Brain microvascular endothelial cell (primary cell): ENCODE data around the gene VSX1.

Experiments used
- DNase-seq: peaks from one replicate; pipeline ENCODE4 v3.0.0-alpha.2; 2020
- H3K27ac ChIP-seq: fragments of 250-450 bp; sonication (Bioruptor Pico); 2 replicates; pipeline ENCODE4 v1.5.1; 2020; ENCODE audit warnings: mild to moderate bottlenecking, moderate library complexity
- H3K27me3 ChIP-seq: fragments of 250-450 bp; sonication (Bioruptor Pico); replicated peaks from 2 replicates; pipeline ENCODE4 v1.5.1; 2020; ENCODE audit warnings: mild to moderate bottlenecking
- H3K36me3 ChIP-seq: fragments of 250-450 bp; sonication (Bioruptor Pico); replicated peaks from 2 replicates; pipeline ENCODE4 v1.5.1; 2020; ENCODE audit warnings: mild to moderate bottlenecking
- H3K4me3 ChIP-seq: 2 replicates; pipeline ENCODE4 v1.5.1; 2011; ENCODE audit warnings: low read depth, mild to moderate bottlenecking, control low read depth, low read length, moderate library complexity
- CTCF ChIP-seq: IDR thresholded peaks from 2 replicates; pipeline ENCODE4 v1.5.1; 2011; ENCODE audit warnings: low read depth, mild to moderate bottlenecking, moderate library complexity, low read length, control low read depth, inconsistent platforms; ENCODE audit errors: missing control alignments
- in situ Hi-C: cut with HindIII; loops from 2 replicates; pipeline ENCODE4 v1.10.0; 2017; ENCODE audit warnings: low sequenced_read_pairs, low pct_ligation_motif_present

VSX1 gene

GRCh38 chr20:25081065-25081729 lies 744 bp downstream of the VSX1 start:
- Histone ChIP-seq H3K27me3 (peaks cover 91% of the 10 kb centered on the region), H3K27ac (no peak overlapping the region), H3K36me3 (no peaks in the 10 kb centered on the region), H3K4me3 (no peak overlapping the region)
- peak; percentile 2 for TF ChIP-seq CTCF
- DNase-seq: no peak
- in situ Hi-C loops: no loop called here

- Histone ChIP-seq H3K27ac (no peak overlapping the region), H3K27me3 (peaks cover 82% of the 10 kb centered on the region), H3K36me3 (no peaks in the 10 kb centered on the region), H3K4me3 (no peak overlapping the region)
- in situ Hi-C loops: no loop called here
- no peak for TF ChIP-seq CTCF
- no peak for DNase-seq
Observed at GRCh38 chr20:25079171-25079570, 2.8 kb downstream of the VSX1 start.

- H3K27me3 ChIP-seq: peaks cover 78% of the 10 kb centered on the region
- no peak for TF ChIP-seq CTCF
Observed at GRCh38 chr20:25078662-25079061, 3.3 kb downstream of the VSX1 start.

GRCh38 chr20:25077610-25078169 lies 4.3 kb downstream of the VSX1 start:
- H3K36me3 ChIP-seq: no peaks in the 10 kb centered on the region
- in situ Hi-C loops: no loop called here
- H3K4me3 ChIP-seq: peak overlapping the region; percentile 12
- TF ChIP-seq CTCF: peak; percentile 7
- H3K27ac ChIP-seq: no peak overlapping the region
- H3K27me3 ChIP-seq: peaks cover 71% of the 10 kb centered on the region
- DNase-seq: no peak

More at GRCh38 chr20:25078662-25079061, 3.3 kb downstream of the VSX1 start:
- no peak for DNase-seq
- Histone ChIP-seq H3K27ac (no peak overlapping the region), H3K4me3 (no peak overlapping the region), H3K36me3 (no peaks in the 10 kb centered on the region)
- in situ Hi-C loops: no loop called here

GRCh38 chr20:25076731-25077609 lies 5.0 kb downstream of the VSX1 start:
- DNase-seq: no peak
- Histone ChIP-seq H3K27ac (no peak overlapping the region), H3K27me3 (peaks cover 67% of the 10 kb centered on the region), H3K36me3 (no peaks in the 10 kb centered on the region), H3K4me3 (no peak overlapping the region)
- peak; percentile 50 for TF ChIP-seq CTCF
- in situ Hi-C loops: no loop called here
